HepG2 (cell line): Measurements from ENCODE around the gene DHRS12. TPM values are rescaled to one million over a fixed set of nuclear protein-coding genes. Genes with fewer than 3 reads are reported as not detected.
A peak's percentile ranks its signal among the peaks of the same experiment; 100 is the strongest.

ENCODE experiments used
- AHDC1 ChIP-seq: sonication (generic); formaldehyde crosslinking; IDR thresholded peaks from 2 replicates; pipeline ENCODE4 v1.5.1; 2020; ENCODE audit warnings: mild to moderate bottlenecking, missing genetic modification reagents, borderline replicate concordance
- ESRRA ChIP-seq: sonication (generic); formaldehyde crosslinking; IDR thresholded peaks from 2 replicates; pipeline ENCODE4 v1.5.1; 2020; ENCODE audit warnings: mild to moderate bottlenecking, low read depth, missing genetic modification reagents
- FOXA3 ChIP-seq: IDR thresholded peaks from 2 replicates; pipeline ENCODE4 v1.6.1; 2016; ENCODE audit warnings: missing genetic modification reagents, missing compliant biosample characterization
- HMG20B ChIP-seq: conservative IDR thresholded peaks from 2 replicates; pipeline ENCODE4 v1.6.1; 2016; ENCODE audit warnings: missing genetic modification reagents, missing compliant biosample characterization
- HNRNPH1 ChIP-seq: fragments of 200-400 bp; formaldehyde crosslinking; optimal IDR thresholded peaks from 2 replicates; pipeline ENCODE3; 2017; ENCODE audit warnings: mild to moderate bottlenecking, low read depth, low read length
- MATR3 ChIP-seq: sonication (generic); formaldehyde crosslinking; IDR thresholded peaks from 2 replicates; pipeline ENCODE4 v1.4.0; 2020; ENCODE audit warnings: missing genetic modification reagents
- NAIF1 ChIP-seq: sonication (generic); formaldehyde crosslinking; IDR thresholded peaks from 2 replicates; pipeline ENCODE4 v1.5.0; 2020; ENCODE audit warnings: mild to moderate bottlenecking, missing genetic modification reagents, borderline replicate concordance
- SP4 ChIP-seq: sonication (generic); formaldehyde crosslinking; IDR thresholded peaks from 2 replicates; pipeline ENCODE4 v1.8.1; 2023; ENCODE audit warnings: mild to moderate bottlenecking, missing genetic modification reagents
- ZNF280B ChIP-seq: sonication (generic); formaldehyde crosslinking; IDR thresholded peaks from 2 replicates; pipeline ENCODE4 v1.5.0; 2020; ENCODE audit warnings: missing genetic modification reagents, mild to moderate bottlenecking, borderline replicate concordance
- ZNF431 ChIP-seq: sonication (generic); formaldehyde crosslinking; IDR thresholded peaks from 2 replicates; pipeline ENCODE4 v1.9.0; 2022; ENCODE audit warnings: missing genetic modification reagents, low read depth, mild to moderate bottlenecking, borderline replicate concordance
- ZNF451 ChIP-seq: sonication (generic); formaldehyde crosslinking; IDR thresholded peaks from 2 replicates; pipeline ENCODE4 v1.5.0; 2020; ENCODE audit warnings: mild to moderate bottlenecking, missing genetic modification reagents
- ZNF549 ChIP-seq: sonication (generic); formaldehyde crosslinking; IDR thresholded peaks from 2 replicates; pipeline ENCODE4 v1.5.0; 2020; ENCODE audit warnings: missing genetic modification reagents
- ZNF550 ChIP-seq: sonication (generic); formaldehyde crosslinking; IDR thresholded peaks from 2 replicates; pipeline ENCODE4 v1.4.0; 2020; ENCODE audit warnings: mild to moderate bottlenecking, missing genetic modification reagents, borderline replicate concordance
- ZNF839 ChIP-seq: sonication (generic); formaldehyde crosslinking; IDR thresholded peaks from 2 replicates; pipeline ENCODE4 v1.4.0; 2020; ENCODE audit warnings: missing genetic modification reagents, mild to moderate bottlenecking, borderline replicate concordance
- polyA plus RNA-seq, 8 experiments: library from polyadenylated mRNA; depleted of rRNA in 3 of 8; stranded (reverse) in 7 of 8; unstranded in 1 of 8; fragments of >200 nt; fragmentation: Illumina TruSeq in 4 of 8; extraction: Trizol in 4 of 8; gene quantifications; 2 replicates each; pipeline versions ENCODE4 v1.2.1 to v1.2.3, GENCODE V29; 2011 to 2016; ENCODE audit warnings: low read depth in 4 of 8, missing spikeins in 1 of 8, mixed read lengths in 1 of 8; ENCODE audit not compliant: insufficient read depth in 1 of 8
- total RNA-seq, 5 experiments: library from RNA; depleted of rRNA; stranded (reverse); fragments of >200 nt; fragmentation: Illumina TruSeq; extraction: Trizol; gene quantifications; 2 replicates each; pipeline ENCODE4 v1.2.3, GENCODE V29; 2016; ENCODE audit warnings: low read depth in 1 of 5
- TF ChIP-seq, protein P1 (sequence below): sonication (generic); formaldehyde crosslinking; conservative IDR thresholded peaks from 2 replicates; pipeline ENCODE4 v1.4.0; 2020; ENCODE audit warnings: missing genetic modification reagents
- TF ChIP-seq, protein P2 (sequence below): sonication (generic); formaldehyde crosslinking; IDR thresholded peaks from 2 replicates; pipeline ENCODE4 v1.4.0; 2020; ENCODE audit warnings: missing genetic modification reagents

DHRS12 gene
- total and polyA plus RNA-seq, 2 of the 13 experiments (the other 11 are each of a cell fraction or from before 2014, with no cell fraction given) = 7.2 to 8.4 TPM

DNA sequence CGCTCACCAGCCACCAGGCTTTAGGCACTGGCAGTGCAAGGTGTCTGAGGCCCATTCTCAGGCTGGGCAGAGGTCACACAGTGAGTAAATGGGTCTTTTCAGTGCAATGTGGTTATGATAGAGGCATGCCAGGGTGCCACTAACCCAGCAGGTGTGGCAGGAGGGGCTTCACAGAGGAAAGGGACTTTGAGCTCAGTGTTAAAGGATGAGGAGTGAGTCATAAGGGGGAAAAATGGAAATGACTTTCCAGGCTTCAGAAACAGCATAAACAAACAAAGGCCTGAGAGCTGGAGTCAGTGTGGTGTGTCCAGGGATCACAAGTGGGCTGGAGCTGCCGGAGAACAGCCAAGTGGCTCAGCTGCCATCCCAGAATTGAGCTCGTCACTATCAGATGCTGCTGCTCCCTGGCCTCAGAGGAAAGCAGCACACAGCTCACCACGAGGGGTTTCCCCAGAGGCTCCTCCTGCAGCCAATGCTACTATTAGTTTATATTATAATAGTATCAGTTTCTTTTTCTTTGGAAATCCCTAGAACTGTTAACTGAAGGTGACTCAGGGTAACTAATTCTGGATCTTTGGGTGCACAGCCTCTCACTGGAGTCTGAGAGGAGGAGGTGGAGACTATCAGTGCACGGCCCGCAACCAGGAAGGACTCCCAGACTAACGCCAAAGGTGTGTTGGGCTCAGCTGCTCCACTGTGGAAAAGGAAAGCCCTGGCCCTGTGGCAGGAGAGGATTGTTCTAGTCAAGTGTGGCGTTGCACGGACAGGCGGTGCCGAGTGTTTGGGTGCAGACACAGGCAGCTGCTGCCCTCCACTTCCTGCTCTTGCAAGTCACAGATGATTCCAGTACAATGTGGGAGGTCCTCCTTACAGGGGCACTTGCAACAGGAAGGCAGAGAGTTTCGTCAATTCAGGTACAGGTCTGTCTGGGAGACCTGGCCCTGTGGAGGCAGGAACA, 39.5 kb downstream of the DHRS12 start (continued):
- TF ChIP-seq ZNF280B (no peak), HNRNPH1 (no peak), SP4 (CRISPR knock-in tag) (no peak), AHDC1 (peak; percentile 70; the same call in 1 of the 2 replicates), ZNF549 (CRISPR knock-in tag) (no peak), ZNF550 (CRISPR knock-in tag) (no peak), ZNF839 (CRISPR knock-in tag) (no peak), ZNF451 (CRISPR knock-in tag) (no peak), ZNF431 (no peak), FOXA3 (CRISPR knock-in tag) (peak; percentile 69), MATR3 (CRISPR knock-in tag) (no peak), ESRRA (CRISPR knock-in tag) (no peak; the same call in 1 of the 2 replicates), NAIF1 (CRISPR knock-in tag) (no peak), HMG20B (no peak)
- TF ChIP-seq, protein P1, sequence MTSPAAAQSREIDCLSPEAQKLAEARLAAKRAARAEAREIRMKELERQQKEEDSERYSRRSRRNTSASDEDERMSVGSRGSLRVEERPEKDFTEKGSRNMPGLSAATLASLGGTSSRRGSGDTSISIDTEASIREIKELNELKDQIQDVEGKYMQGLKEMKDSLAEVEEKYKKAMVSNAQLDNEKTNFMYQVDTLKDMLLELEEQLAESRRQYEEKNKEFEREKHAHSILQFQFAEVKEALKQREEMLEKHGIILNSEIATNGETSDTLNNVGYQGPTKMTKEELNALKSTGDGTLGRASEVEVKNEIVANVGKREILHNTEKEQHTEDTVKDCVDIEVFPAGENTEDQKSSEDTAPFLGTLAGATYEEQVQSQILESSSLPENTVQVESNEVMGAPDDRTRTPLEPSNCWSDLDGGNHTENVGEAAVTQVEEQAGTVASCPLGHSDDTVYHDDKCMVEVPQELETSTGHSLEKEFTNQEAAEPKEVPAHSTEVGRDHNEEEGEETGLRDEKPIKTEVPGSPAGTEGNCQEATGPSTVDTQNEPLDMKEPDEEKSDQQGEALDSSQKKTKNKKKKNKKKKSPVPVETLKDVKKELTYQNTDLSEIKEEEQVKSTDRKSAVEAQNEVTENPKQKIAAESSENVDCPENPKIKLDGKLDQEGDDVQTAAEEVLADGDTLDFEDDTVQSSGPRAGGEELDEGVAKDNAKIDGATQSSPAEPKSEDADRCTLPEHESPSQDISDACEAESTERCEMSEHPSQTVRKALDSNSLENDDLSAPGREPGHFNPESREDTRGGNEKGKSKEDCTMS (CRISPR knock-in tag) = no peak
- TF ChIP-seq, protein P2, sequence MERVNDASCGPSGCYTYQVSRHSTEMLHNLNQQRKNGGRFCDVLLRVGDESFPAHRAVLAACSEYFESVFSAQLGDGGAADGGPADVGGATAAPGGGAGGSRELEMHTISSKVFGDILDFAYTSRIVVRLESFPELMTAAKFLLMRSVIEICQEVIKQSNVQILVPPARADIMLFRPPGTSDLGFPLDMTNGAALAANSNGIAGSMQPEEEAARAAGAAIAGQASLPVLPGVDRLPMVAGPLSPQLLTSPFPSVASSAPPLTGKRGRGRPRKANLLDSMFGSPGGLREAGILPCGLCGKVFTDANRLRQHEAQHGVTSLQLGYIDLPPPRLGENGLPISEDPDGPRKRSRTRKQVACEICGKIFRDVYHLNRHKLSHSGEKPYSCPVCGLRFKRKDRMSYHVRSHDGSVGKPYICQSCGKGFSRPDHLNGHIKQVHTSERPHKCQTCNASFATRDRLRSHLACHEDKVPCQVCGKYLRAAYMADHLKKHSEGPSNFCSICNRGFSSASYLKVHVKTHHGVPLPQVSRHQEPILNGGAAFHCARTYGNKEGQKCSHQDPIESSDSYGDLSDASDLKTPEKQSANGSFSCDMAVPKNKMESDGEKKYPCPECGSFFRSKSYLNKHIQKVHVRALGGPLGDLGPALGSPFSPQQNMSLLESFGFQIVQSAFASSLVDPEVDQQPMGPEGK = peak; percentile 24; the same call in 1 of the 2 replicates
